T-cell (primary cell): Measurements from ENCODE around the gene PHF1. TPM values are rescaled to one million over a fixed set of nuclear protein-coding genes. Genes with fewer than 3 reads are reported as not detected.
A peak's percentile ranks its signal among the peaks of the same experiment; 100 is the strongest.

ENCODE experiments used
- ATAC-seq, 4 experiments: fragments of 200-7000 bp in 3 of 4; fragments of 150-1000 bp in 1 of 4; cut with Tn5 transposase; replicated peaks in 1 of 4; 1 replicate in 3 of 4; 2 replicates in 1 of 4; pipeline ENCODE4 v1.10.0; 2021; ENCODE audit warnings: moderate library complexity in 3 of 4, mild to moderate bottlenecking in 2 of 4, moderate number of reproducible peaks in 1 of 4
- CTCF ChIA-PET, 2 donors: fragments of 300-600 bp; sonication (Branson Sonifier 250); formaldehyde crosslinking; loops; one replicate each; lab custom pipeline; 2022; ENCODE audit warnings: antibody characterized with exemption in 2 of 2; lab: Charles Lee
- POLR2A ChIA-PET, 2 donors: fragments of 300-600 bp; sonication (Branson Sonifier 250); formaldehyde crosslinking; loops; one replicate each; lab custom pipeline; 2022; ENCODE audit warnings: antibody characterized with exemption in 2 of 2; lab: Charles Lee
- DNase-seq, 35 experiments: peaks; one replicate each; pipeline versions ENCODE4 v3.0.0 to v3.0.0-alpha.2; 2013 to 2023
- H3K27ac ChIP-seq: one replicate; pipeline ENCODE4 v1.5.1; 2013; ENCODE audit warnings: low read length
- H3K27me3 ChIP-seq, 2 experiments: replicated peaks in 1 of 2; 1 replicate in 1 of 2; 2 replicates in 1 of 2; pipeline versions ENCODE4 v1.6.1 to v1.7.0; 2013; ENCODE audit warnings: low read length in 1 of 2, mixed read lengths in 1 of 2; ENCODE audit not compliant: control insufficient read depth in 2 of 2, insufficient read depth in 2 of 2; ENCODE audit errors: extremely low read depth in 1 of 2
- H3K36me3 ChIP-seq, 2 donors: 1 replicate in 1 of 2; 2 replicates in 1 of 2; pipeline versions ENCODE4 v1.6.1 to v1.7.0; 2013; ENCODE audit warnings: low read length in 1 of 2; ENCODE audit not compliant: control insufficient read depth in 2 of 2, insufficient read depth in 1 of 2; ENCODE audit errors: extremely low read depth in 1 of 2
- H3K4me1 ChIP-seq, 2 experiments: 1 replicate in 1 of 2; 2 replicates in 1 of 2; pipeline versions ENCODE4 v1.6.1 to v1.7.0; 2013; ENCODE audit warnings: low read length in 2 of 2, mixed read lengths in 1 of 2; ENCODE audit not compliant: insufficient read depth in 2 of 2, control insufficient read depth in 1 of 2; ENCODE audit errors: extremely low read depth in 1 of 2
- H3K4me3 ChIP-seq, 2 donors: 1 replicate in 1 of 2; 2 replicates in 1 of 2; pipeline versions ENCODE4 v1.5.1 to v1.7.0; 2013; ENCODE audit warnings: mild to moderate bottlenecking in 2 of 2, low read length in 1 of 2, moderate library complexity in 1 of 2; ENCODE audit not compliant: control insufficient read depth in 1 of 2; ENCODE audit errors: extremely low read depth in 1 of 2
- H3K9me3 ChIP-seq: 2 replicates; pipeline ENCODE4 v1.7.0; 2013
- H3K27ac Mint-ChIP-seq, 2 donors: one replicate each; pipeline ENCODE4 v1.8.0; 2020 to 2021; ENCODE audit warnings: mild to moderate bottlenecking in 2 of 2, mixed read lengths in 2 of 2
- H3K27me3 Mint-ChIP-seq, 2 donors: one replicate each; pipeline ENCODE4 v1.8.0; 2021 to 2022; ENCODE audit warnings: mixed read lengths in 2 of 2
- H3K36me3 Mint-ChIP-seq: one replicate; pipeline ENCODE4 v1.8.0; 2021; ENCODE audit warnings: mixed read lengths
- H3K4me1 Mint-ChIP-seq, 3 donors: one replicate each; pipeline ENCODE4 v1.8.0; 2020 to 2022; ENCODE audit warnings: mixed read lengths in 3 of 3, mild to moderate bottlenecking in 1 of 3
- H3K4me3 Mint-ChIP-seq, 3 donors: one replicate each; pipeline ENCODE4 v1.8.0; 2020 to 2022; ENCODE audit warnings: mild to moderate bottlenecking in 3 of 3, mixed read lengths in 3 of 3, moderate library complexity in 3 of 3
- H3K9me3 Mint-ChIP-seq, 3 donors: one replicate each; pipeline ENCODE4 v1.8.0; 2020 to 2022; ENCODE audit warnings: mixed read lengths in 3 of 3
- WGBS: methylation state at CpG from one replicate; pipeline ENCODE4 v1.1.5; 2013; ENCODE audit warnings: missing lambda C conversion rate; ENCODE audit not compliant: insufficient coverage; 5-methylcytosine and 5-hydroxymethylcytosine counted together
- total RNA-seq, 35 experiments: library from RNA in 6 of 35; stranded (reverse) in 6 of 35; fragments of 120-200 nt in 1 of 35; gene quantifications; one replicate each; pipeline versions ENCODE4 v1.2.1 to v1.2.4 and lab custom pipeline; 2013 to 2026

Gene PHF1
- total RNA-seq, 5 donors from 2014 or later (not counting 1 experiment from before 2014, with no cell fraction given) = 169 to 372 (median 175) TPM

DNA sequence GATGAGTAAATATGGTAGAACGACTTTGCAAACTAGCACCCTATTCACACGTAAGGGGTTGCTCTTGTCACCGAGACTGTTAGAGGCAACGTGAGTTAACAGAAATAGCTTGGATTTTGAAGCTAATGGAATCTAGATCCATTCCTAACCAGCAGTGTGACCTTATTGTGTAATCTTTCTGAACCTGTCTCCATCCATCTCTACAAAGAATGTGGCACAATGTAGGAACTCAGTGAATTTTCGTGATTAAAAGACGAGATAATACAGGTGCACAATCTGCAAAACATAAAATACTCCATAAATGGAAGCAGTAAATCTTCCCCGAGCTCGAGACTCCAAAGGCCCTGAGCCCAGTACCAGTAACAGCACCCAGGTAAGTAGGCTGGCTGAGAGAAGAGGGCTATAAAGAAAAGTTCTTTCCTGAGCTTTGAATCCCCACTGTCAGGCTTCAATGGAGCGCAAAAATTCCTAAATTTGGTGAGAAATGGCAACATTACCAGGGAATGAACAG lies 20.0 kb upstream of the PHF1 start:
- WGBS = 100% methylated on average over 1 of the region's 9 CpGs
- ATAC-seq (peak in 2 of 4 experiments; percentile 0 to 10), DNase-seq (no peak)
- H3K9me3 ChIP-seq = no peaks in the 10 kb centered on the region
- Mint-ChIP-seq H3K4me3 (peak overlapping the region; percentile 74 to 85 (median 78)), H3K27ac (peak overlapping the region; percentile 97 to 99), H3K9me3 (no peaks in the 10 kb centered on the region), H3K4me1 (peaks cover 19 to 35% (median 24%) of the 10 kb centered on the region in 3 donors), H3K27me3 (no peaks in the 10 kb centered on the region), H3K36me3 (no peaks in the 10 kb centered on the region)
- H3K27ac ChIP-seq = peak overlapping the region; percentile 85
- H3K4me1 ChIP-seq = peaks cover 15 to 23% of the 10 kb centered on the region in 2 experiments
- ChIA-PET CTCF (interaction anchor here (0.6 to 1.6 kb wide), 13 partner anchors 17 to 1958 kb away, joined by 3 to 11 read pairs (median 3); partner anchors contain the start of genes CUTA (in 1 of the 2), PHF1 (in 1 of the 2), SYNGAP1 (in 1 of the 2) and ZBTB22 (in 1 of the 2)), POLR2A (interaction anchor here (0.5 to 0.8 kb wide), 3 partner anchors 20 to 191 kb away, joined by 3 to 4 read pairs (median 3); partner anchors contain the start of gene PHF1 (in 1 of the 2))
- H3K27me3 ChIP-seq = no peaks in the 10 kb centered on the region
- peak overlapping the region in 1 of 2 donors; percentile 78 for H3K4me3 ChIP-seq
- no peaks in the 10 kb centered on the region for H3K36me3 ChIP-seq

DNA sequence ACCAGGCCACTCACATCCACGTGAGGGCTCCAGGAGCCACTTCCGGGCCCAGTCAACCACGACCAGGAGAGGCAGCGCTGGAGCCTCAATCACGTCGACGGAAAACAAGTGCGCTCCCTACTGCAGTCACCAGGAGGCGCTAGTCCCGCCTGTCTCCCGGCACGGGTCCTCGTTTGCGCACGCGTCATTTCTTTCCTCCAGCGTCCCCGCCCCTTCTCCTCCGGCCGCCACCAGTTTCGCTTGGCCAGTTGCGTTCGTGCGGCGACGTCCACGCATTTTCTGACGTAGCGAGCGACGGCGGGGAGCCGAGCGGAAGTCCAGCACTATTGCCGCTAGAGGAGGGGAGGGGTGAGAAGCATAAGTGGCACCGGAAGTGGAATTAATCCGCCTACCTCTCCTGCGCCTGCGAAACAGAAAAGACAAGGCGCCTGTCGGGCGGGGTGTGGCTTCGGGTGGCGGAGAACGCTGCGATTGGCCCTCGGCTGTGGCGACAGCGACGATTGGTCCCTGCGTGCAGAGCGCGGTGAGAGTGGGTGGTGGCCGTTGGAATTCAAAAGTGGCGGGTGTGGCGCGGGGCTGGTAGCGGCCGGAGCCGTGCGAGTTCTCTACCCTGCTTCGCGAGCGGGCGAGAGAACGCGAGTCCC lies 19.4 kb upstream of the PHF1 start, which contains the start of gene KIFC1:
Gene KIFC1 (plus strand): TSS at position 546 of the 644 bp plus-strand sequence. CDS start 163 bp downstream, outside the sequence.
- Mint-ChIP-seq H3K9me3 (no peaks in the 10 kb centered on the region), H3K4me3 (peak within 1 kb of the TSS; percentile 74 to 85 (median 78)), H3K27ac (peak within 1 kb of the TSS; percentile 97 to 99), H3K4me1 (peaks cover 21 to 36% (median 24%) of the 10 kb centered on the region in 3 donors), H3K36me3 (no peaks in the 10 kb centered on the region), H3K27me3 (no peaks in the 10 kb centered on the region)
- DNase-seq (peak; percentile 97 to 100 (median 99)), ATAC-seq (peak; percentile 90 to 93 (median 92))
- CTCF ChIA-PET = interaction anchor here (0.6 to 1.6 kb wide), 11 partner anchors 18 to 179 kb away, joined by 3 to 11 read pairs (median 3); partner anchors contain the start of genes CUTA (in 1 of the 2), PHF1 (in 1 of the 2), SYNGAP1 (in 1 of the 2) and ZBTB22 (in 1 of the 2)
- Histone ChIP-seq H3K4me1 (peaks cover 15 to 23% of the 10 kb centered on the region in 2 experiments), H3K9me3 (no peaks in the 10 kb centered on the region), H3K27ac (peak within 1 kb of the TSS; percentile 85), H3K36me3 (no peaks in the 10 kb centered on the region), H3K27me3 (no peaks in the 10 kb centered on the region), H3K4me3 (peak within 1 kb of the TSS; percentile 78 to 80)
- POLR2A ChIA-PET = interaction anchor here in 1 of 2 donors (0.6 kb wide), 1 partner anchor 35 kb away, joined by 3 read pairs; no protein-coding TSS in a partner anchor
- under 1% methylated on average over 59 of the region's 67 CpGs for WGBS

DNA sequence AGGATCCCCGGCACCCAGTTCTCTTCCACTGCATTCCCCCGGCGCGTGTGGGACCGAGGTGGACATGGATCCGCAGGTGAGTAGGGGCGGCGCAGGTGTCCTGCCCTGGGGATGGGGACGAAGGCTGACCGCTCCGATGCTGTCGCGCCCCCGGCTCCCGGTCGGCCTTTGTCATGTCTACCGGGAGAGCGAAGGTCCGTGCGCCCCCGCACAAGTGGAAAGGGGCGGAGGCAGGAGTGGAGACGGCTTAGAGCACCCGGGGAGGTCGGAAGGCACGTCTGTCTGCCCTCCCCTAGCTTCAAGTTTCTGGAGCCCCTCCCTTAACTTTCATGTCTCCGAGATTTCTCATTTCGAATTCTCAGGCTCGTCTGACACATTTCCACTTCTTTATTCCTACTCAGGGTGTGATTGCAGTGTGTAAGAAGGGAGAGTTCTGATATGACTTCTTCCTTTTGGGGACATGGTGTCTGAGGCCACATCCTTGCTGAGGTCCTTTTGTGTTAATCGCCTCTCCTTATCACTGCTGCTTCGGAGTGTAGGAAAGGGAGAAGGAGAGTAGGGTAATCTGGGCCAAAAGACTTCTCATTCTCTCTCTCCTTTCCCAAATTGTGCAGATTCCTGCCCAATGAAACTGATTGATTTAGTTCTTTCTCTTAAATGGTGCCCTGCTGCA lies 18.8 kb upstream of the PHF1 start:
- Mint-ChIP-seq H3K4me1 (peaks cover 21 to 36% (median 24%) of the 10 kb centered on the region in 3 donors), H3K27me3 (no peaks in the 10 kb centered on the region), H3K36me3 (no peaks in the 10 kb centered on the region), H3K4me3 (peak overlapping the region; percentile 74 to 85 (median 78)), H3K27ac (peak overlapping the region; percentile 97 to 99), H3K9me3 (no peaks in the 10 kb centered on the region)
- 0% methylated on average over 21 of the region's 31 CpGs for WGBS
- ATAC-seq (no peak), DNase-seq (peak in 3 of 35 experiments; percentile 7 to 46 (median 18))
- CTCF ChIA-PET = interaction anchor here in 1 of 2 donors (0.6 kb wide), 1 partner anchor 144 kb away, joined by 3 read pairs; no protein-coding TSS in a partner anchor
- Histone ChIP-seq H3K4me3 (peak overlapping the region; percentile 78 to 80), H3K27me3 (no peaks in the 10 kb centered on the region), H3K9me3 (no peaks in the 10 kb centered on the region), H3K36me3 (no peaks in the 10 kb centered on the region), H3K4me1 (peaks cover 15 to 23% of the 10 kb centered on the region in 2 experiments), H3K27ac (peak overlapping the region; percentile 85)
- POLR2A ChIA-PET = no interaction called here

DNA sequence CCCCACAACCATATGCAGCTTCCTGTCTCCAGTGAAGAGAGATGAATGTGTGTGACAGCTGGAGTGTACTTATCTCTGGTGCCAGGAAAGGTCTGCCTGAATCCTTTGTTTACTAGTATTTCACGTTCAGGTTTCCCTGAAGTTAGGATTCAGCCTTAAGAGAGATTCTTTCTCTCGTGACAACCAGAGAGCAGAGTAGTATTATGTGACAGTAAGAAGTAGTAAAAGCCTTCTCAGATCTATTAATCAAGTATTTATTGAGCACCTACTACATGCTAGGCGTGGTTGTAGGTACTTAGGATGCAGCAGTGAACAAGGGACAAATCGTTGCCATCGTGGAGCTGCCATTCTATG lies 18.2 kb upstream of the PHF1 start:
- no CpG with 5 or more reads among the region's 5 CpGs for WGBS
- Mint-ChIP-seq H3K4me1 (peaks cover 21 to 36% (median 24%) of the 10 kb centered on the region in 3 donors), H3K4me3 (peak overlapping the region; percentile 74 to 85 (median 78)), H3K27me3 (no peaks in the 10 kb centered on the region), H3K27ac (peak overlapping the region; percentile 29 to 56), H3K9me3 (no peaks in the 10 kb centered on the region), H3K36me3 (no peaks in the 10 kb centered on the region)
- Histone ChIP-seq H3K27me3 (no peaks in the 10 kb centered on the region), H3K9me3 (no peaks in the 10 kb centered on the region), H3K4me1 (peaks cover 15 to 23% of the 10 kb centered on the region in 2 experiments), H3K36me3 (no peaks in the 10 kb centered on the region), H3K4me3 (no peak overlapping the region), H3K27ac (peak overlapping the region; percentile 85)
- POLR2A ChIA-PET = no interaction called here
- DNase-seq (no peak), ATAC-seq (no peak)
- CTCF ChIA-PET = no interaction called here

DNA sequence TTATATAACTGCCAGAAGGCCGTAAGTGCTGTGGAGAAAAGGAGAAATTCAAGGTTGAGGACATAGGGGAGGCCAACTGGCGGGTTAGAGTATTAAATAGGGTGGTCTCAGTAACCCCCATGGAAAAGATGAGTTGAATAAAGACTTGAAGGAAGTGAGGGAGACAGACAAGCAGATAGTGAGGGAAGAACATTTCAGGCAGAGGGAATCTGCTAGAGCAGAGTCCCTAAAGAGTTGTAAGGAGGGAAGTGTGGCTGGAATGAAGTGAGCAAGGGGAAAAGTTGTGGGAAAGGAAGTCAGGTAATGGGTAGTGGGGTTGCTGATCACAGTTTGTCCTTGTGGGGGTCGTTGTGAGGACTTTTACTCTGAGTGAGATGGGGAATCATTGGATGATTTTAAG lies 17.8 kb upstream of the PHF1 start:
- Histone ChIP-seq H3K27ac (peak overlapping the region; percentile 12), H3K4me1 (peaks cover 15 to 23% of the 10 kb centered on the region in 2 experiments), H3K27me3 (no peaks in the 10 kb centered on the region), H3K4me3 (no peak overlapping the region), H3K9me3 (no peaks in the 10 kb centered on the region), H3K36me3 (no peaks in the 10 kb centered on the region)
- ChIA-PET CTCF (no interaction called here), POLR2A (no interaction called here)
- Mint-ChIP-seq H3K4me1 (peaks cover 21 to 36% (median 24%) of the 10 kb centered on the region in 3 donors), H3K36me3 (no peaks in the 10 kb centered on the region), H3K4me3 (peak overlapping the region in 2 of 3 donors; percentile 74 to 78), H3K27ac (peak overlapping the region in 1 of 2 donors; percentile 5), H3K27me3 (no peaks in the 10 kb centered on the region), H3K9me3 (no peaks in the 10 kb centered on the region)
- ATAC-seq = no peak
- WGBS = 79% methylated on average over 2 of the region's 3 CpGs
- DNase-seq = no peak

DNA sequence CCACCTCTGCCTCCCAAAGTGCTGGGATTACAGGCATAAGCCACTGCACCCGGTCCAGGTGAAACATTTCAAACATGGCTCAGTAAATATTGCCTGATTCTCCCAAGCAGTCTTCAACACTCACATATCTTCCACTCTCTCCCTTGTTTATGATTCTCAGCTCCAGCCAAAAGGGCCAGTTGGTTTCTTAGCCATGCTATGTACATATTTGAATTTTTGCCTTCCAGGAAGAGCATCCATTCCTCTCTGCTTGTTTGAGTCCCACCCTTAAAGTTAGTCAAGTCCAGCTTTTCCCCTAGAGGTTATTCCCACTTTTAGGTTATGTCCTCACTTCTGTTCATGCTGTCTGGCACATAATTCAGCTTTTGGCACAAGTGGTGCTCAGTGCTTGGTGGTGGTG lies 13.3 kb upstream of the PHF1 start:
- no peaks in the 10 kb centered on the region for H3K27me3 Mint-ChIP-seq
- peak overlapping the region in 1 of 2 donors; percentile 9 for H3K27ac Mint-ChIP-seq
- H3K36me3 Mint-ChIP-seq = no peaks in the 10 kb centered on the region
- Histone ChIP-seq H3K9me3 (no peaks in the 10 kb centered on the region), H3K4me3 (no peak overlapping the region), H3K36me3 (no peaks in the 10 kb centered on the region), H3K27me3 (no peaks in the 10 kb centered on the region), H3K27ac (no peak overlapping the region), H3K4me1 (peaks cover 0 to 5% of the 10 kb centered on the region in 2 experiments)
- WGBS = 100% methylated on average over 1 of the region's 1 CpG
- ATAC-seq (no peak), DNase-seq (no peak)
- H3K4me3 Mint-ChIP-seq = no peak overlapping the region
- H3K9me3 Mint-ChIP-seq = no peaks in the 10 kb centered on the region
- H3K4me1 Mint-ChIP-seq = peaks cover 4 to 16% (median 7%) of the 10 kb centered on the region in 3 donors
- ChIA-PET CTCF (no interaction called here), POLR2A (interaction anchor here in 1 of 2 donors (0.6 kb wide), 1 partner anchor 14 kb away, joined by 4 read pairs; no protein-coding TSS in a partner anchor)
